UCSD-AML1 (cell line): ENCODE results near the gene CD47.

ENCODE experiments used
- DNase-seq: peaks from one replicate; lab custom pipeline; 2025; ENCODE audit not compliant: unreplicated experiment; lab: John Stamatoyannopoulos, UW

CD47 gene

GRCh38 chr3:108017587-108017986 is 73.2 kb downstream of the CD47 start:
- no peak for DNase-seq

- no peak for DNase-seq
Observed at GRCh38 chr3:108014943-108015342, 75.9 kb downstream of the CD47 start.

- DNase-seq = no peak
Observed at GRCh38 chr3:108013141-108014055, 77.4 kb downstream of the CD47 start.

GRCh38 chr3:108012304-108012703 is 78.5 kb downstream of the CD47 start:
- no peak for DNase-seq

DNA sequence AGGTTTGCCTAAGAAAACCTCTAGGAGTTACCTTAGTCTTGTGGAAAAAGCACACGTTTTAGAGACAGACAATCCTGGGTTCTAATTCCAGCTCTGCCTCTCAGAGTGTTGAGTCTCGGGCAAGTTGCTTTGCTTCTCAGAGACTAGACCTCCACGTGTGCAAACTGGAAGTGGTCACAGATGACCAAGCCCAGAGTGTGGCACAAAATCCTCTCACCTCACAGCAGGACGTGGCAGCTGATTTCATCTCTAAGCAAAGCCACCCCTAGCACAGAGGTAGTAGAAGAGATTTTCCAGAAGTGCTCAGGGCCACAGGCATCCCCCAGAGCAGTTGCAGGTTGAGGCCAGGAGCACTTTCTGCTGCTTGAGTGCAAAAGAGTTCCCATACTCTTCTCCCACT is 79.2 kb downstream of the CD47 start:
- no peak for DNase-seq

DNA sequence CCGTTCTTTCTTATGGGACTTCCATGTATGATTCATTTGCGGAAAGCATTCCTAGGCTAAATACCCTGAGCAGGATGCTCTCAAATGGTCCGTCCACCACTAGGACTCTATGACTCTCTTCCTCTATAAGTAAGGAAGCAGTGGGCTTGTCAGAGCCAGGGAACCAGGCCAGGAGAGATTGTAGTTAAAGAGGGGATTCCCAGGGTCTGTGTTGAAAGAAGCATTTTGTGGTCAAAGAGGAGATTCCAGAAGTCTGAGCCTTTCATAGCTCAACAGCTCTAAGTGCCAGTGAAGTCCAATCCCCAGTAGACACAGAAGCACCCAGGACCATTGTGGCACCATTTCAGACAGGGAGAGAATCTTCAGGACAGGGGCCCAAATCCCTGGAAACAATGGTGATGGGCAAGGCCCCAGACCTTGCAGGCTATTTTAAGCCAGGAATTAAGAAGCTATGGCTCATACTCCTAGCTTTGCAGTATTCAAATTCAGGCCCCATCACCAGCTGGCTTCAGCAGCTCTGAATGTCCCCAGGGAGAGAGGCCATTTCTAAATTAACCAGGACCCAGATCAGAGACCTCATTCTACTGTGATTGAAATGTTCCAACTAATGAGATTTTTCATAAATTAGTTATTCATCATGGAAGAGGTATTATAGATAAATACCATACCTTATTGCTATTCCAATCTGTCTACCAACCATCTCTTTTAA is 81.7 kb downstream of the CD47 start:
- no peak for DNase-seq

- no peak for DNase-seq
Observed at GRCh38 chr3:108008106-108008505, 82.7 kb downstream of the CD47 start.

DNA sequence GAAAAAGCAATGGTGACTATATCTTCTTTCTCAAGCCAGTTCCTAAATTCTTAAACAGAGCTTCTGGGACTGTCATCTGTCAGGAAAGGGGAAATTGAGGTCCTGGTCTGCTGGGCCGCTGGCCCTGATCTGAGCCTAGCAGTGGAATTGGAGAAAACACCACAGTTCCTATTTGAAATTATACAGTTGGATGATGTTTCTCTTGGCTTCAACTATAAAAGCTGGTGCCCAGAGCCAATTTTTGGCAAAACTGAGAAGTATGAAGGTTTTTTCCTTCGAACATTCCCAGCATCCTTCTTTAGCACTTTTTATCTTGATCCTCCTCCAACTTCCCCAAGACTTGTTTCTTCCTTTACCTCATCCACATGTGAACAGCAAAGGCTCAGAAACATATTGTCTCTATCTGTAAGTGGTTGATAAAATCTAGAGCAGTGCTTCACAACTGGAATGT is 83.9 kb downstream of the CD47 start:
- DNase-seq = no peak

- peak; percentile 17 for DNase-seq
Observed at GRCh38 chr3:108006077-108006771, 84.6 kb downstream of the CD47 start.

- peak; percentile 57 for DNase-seq
Observed at GRCh38 chr3:108004647-108005046, 86.2 kb downstream of the CD47 start.

GRCh38 chr3:108001457-108001856 is 89.4 kb downstream of the CD47 start:
- DNase-seq = no peak

DNA sequence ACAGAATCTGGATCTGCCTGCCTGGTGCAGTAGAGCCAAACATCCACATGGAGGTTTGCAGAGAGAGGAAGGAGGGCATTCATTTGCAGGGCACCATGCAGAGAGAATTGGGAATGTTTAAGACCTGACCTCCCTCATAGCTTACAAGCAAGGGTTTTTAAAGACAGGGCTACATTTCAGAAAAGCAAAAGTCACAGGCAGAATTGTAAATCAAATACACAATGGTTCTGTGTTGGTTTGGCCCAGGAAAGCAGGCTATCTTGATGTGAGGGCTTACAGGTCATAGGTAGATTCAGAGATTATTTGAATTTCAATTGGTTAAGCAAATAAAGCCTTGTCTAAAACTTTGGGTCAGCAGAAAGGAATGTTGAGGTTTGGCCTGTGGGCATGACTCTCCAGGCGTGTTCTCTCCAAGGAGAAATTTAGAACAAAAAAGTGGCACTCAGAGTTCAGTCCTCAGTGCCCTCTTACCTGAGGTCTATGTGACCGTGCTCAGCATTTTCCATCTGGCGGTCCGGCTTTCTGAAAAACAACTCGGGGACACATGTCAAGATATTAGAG is 91.5 kb downstream of the CD47 start:
- no peak for DNase-seq

GRCh38 chr3:107997671-107998070 is 93.2 kb downstream of the CD47 start:
- DNase-seq = no peak

DNA sequence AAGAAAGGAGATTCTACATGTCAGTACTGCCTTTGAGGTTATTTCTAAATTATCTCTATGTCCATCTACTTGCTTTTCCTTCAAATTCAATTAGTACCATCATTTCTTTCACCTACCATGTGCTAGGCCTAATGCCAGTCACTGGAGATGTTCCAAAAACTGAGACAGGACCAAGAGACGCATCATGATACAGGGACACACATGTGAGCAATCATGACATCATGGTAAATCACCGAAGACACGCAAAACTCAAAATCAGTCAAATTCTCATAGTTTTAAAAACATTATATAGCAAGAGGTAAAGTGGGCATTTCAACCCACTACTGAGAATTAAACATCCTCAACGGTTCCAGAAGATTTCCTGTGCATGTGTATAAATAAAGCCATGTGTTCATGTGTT is 95.0 kb downstream of the CD47 start:
- no peak for DNase-seq

DNA sequence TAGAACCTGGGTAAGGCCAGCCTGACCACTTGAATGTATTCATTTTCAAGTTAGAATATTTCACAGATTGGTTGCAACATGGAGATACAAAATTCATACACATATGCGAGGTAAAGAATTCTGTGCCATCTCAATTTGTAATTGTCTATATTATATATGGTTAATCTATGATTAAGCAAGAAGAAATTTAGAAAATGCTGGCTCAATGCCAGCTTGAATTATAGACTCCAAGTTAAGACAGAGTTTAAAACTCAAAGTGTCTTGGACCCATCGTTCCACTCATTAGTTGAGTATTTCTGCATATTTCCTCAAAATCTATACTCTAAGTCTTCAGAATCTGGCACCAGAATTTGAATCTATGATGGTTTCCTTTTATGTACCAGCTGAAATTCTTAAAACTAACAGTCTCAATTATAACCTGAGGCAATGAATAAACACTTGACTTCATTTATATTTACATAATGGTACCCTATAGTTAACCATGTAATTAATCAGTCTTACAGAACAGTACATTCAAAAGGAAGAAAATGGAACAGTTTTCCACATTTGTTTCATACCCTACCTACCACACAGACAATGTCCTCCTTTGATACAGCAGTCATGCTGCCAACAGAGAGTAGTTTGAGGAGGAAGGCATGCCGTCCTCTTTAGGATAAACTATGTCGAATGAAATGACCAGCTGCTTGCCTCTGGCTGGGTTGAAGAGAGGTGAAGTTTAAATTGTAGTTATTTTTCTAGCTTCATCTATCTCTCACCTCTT is 95.7 kb downstream of the CD47 start:
- no peak for DNase-seq

DNA sequence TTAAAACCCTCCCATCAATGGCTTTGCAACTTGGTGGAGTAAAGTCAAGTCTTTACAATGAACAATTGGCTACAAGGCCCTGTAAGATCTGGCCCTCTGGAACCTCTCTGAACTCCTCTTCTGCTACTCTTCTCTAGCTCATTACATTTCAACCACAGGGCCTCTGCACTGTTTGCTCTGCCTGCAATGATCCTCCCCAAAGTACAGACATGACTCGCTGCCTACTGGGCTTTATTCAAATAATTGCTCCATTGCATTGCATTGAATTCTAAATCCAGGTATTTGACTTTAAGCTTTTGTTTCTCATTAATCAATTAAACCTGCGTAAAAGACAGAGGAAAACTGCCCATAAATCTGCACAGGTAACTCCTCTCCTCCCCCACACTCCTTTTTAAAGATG is 96.7 kb downstream of the CD47 start:
- no peak for DNase-seq

DNA sequence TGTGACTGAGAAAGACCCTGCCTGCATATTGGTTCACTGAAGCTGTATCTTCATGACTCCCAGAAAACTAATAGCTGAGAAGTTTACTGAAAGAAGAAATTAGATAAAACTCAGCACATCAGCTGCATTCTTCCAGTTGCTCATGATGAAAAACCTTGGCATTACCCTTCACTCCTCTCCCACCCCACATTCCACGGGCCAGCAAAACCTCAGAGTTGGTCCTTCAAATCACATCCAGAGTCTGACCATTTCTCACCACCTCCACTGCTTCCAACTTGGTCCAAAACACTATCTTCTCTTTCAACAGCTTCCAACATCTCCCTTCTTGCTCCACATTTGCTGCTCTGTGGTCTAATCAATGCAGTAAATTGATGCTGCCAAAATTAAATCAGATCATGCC is 97.1 kb downstream of the CD47 start:
- no peak for DNase-seq
